HEK293T (cell line): ENCODE data around the gene PPIL4.

ENCODE experiments used
- BHLHE40 ChIP-seq: fragments of 450-650 bp; IDR thresholded peaks from 2 replicates; pipeline ENCODE4 v1.6.1; 2016; ENCODE audit warnings: mild to moderate bottlenecking, moderate library complexity, borderline replicate concordance
- ELF4 ChIP-seq: fragments of 450-650 bp; IDR thresholded peaks from 2 replicates; pipeline ENCODE4 v1.6.1; 2017; ENCODE audit warnings: antibody characterized with exemption
- FOXA1 ChIP-seq: fragments of 450-650 bp; IDR thresholded peaks from 2 replicates; pipeline ENCODE4 v1.6.1; 2016; ENCODE audit warnings: mild to moderate bottlenecking
- FOXK2 ChIP-seq: fragments of 450-650 bp; IDR thresholded peaks from 2 replicates; pipeline ENCODE4 v1.6.1; 2016; ENCODE audit warnings: mild to moderate bottlenecking
- FOXM1 ChIP-seq: fragments of 450-650 bp; IDR thresholded peaks from 2 replicates; pipeline ENCODE4 v1.6.1; 2017; ENCODE audit warnings: mild to moderate bottlenecking, borderline replicate concordance
- HDGF ChIP-seq: fragments of 450-650 bp; IDR thresholded peaks from 2 replicates; pipeline ENCODE4 v1.6.1; 2017; ENCODE audit warnings: antibody characterized with exemption, borderline replicate concordance
- NFRKB ChIP-seq: fragments of 450-650 bp; IDR thresholded peaks from 2 replicates; pipeline ENCODE4 v1.6.1; 2016; ENCODE audit warnings: mild to moderate bottlenecking, moderate library complexity
- PKNOX1 ChIP-seq: fragments of 450-650 bp; IDR thresholded peaks from 2 replicates; pipeline ENCODE4 v1.6.1; 2016
- SP1 ChIP-seq: fragments of 450-650 bp; IDR thresholded peaks from 2 replicates; pipeline ENCODE4 v1.6.1; 2017
- SUZ12 ChIP-seq: fragments of 450-650 bp; IDR thresholded peaks from 2 replicates; pipeline ENCODE4 v1.6.1; 2016; ENCODE audit warnings: mild to moderate bottlenecking
- ZNF384 ChIP-seq: fragments of 450-650 bp; IDR thresholded peaks from 2 replicates; pipeline ENCODE4 v1.6.1; 2016

- no peak for TF ChIP-seq FOXA1
- TF ChIP-seq NFRKB: no peak
- no peak for TF ChIP-seq SP1
- TF ChIP-seq ZNF384: no peak
- no peak for TF ChIP-seq PKNOX1
- TF ChIP-seq FOXM1: no peak
- TF ChIP-seq HDGF: no peak
- TF ChIP-seq ELF4: no peak
- no peak for TF ChIP-seq BHLHE40
- TF ChIP-seq SUZ12: no peak
- no peak for TF ChIP-seq FOXK2
Observed at GRCh38 chr6:149558029-149558428, 12.2 kb upstream of the PPIL4 start.
